Hepatocyte (in vitro differentiated cells): ENCODE measurements around the gene LYRM9. TPM values are rescaled to one million over a fixed set of nuclear protein-coding genes. Genes with fewer than 3 reads are reported as not detected.
"Not testable (repeated sequence)": the region's sequence is repeated elsewhere in the genome, so short reads cannot be mapped to it uniquely, and the experiment has no call there.

Source experiments
- DNase-seq: peaks from one replicate; pipeline ENCODE4 v3.0.0-alpha.2; 2016; ENCODE audit warnings: low spot score
- H2AFZ ChIP-seq: fragments of 200-600 bp; sonication (generic); 2 replicates; pipeline ENCODE4 v1.6.0; 2016; ENCODE audit warnings: antibody characterized with exemption, mild to moderate bottlenecking
- H3K27ac ChIP-seq: fragments of 200-600 bp; sonication (generic); 2 replicates; pipeline ENCODE4 v1.5.1; 2016; ENCODE audit warnings: mild to moderate bottlenecking
- H3K27me3 ChIP-seq: fragments of 200-600 bp; sonication (generic); 2 replicates; pipeline ENCODE4 v1.6.1; 2016
- H3K36me3 ChIP-seq: fragments of 200-600 bp; sonication (generic); replicated peaks from 2 replicates; pipeline ENCODE4 v1.5.1; 2016; ENCODE audit warnings: low read depth; ENCODE audit not compliant: insufficient read depth
- H3K4me1 ChIP-seq: fragments of 200-600 bp; sonication (generic); 2 replicates; pipeline ENCODE4 v1.5.1; 2016; ENCODE audit warnings: mild to moderate bottlenecking, moderate library complexity; ENCODE audit not compliant: insufficient read depth
- H3K4me2 ChIP-seq: fragments of 200-600 bp; sonication (generic); 2 replicates; pipeline ENCODE4 v1.6.0; 2016
- H3K4me3 ChIP-seq: fragments of 200-600 bp; sonication (generic); 2 replicates; pipeline ENCODE4 v1.5.1; 2016; ENCODE audit warnings: mild to moderate bottlenecking
- H3K79me2 ChIP-seq: fragments of 200-600 bp; sonication (generic); 2 replicates; pipeline ENCODE4 v1.6.0; 2017; ENCODE audit warnings: mild to moderate bottlenecking
- H3K9me2 ChIP-seq: fragments of 200-600 bp; sonication (generic); replicated peaks from 2 replicates; pipeline ENCODE4 v1.6.0; 2017; ENCODE audit warnings: mild to moderate bottlenecking; ENCODE audit not compliant: insufficient read depth
- H3K9me3 ChIP-seq: fragments of 200-600 bp; sonication (generic); 2 replicates; pipeline ENCODE4 v1.5.1; 2016; ENCODE audit warnings: low read depth, mild to moderate bottlenecking
- H4K20me1 ChIP-seq: fragments of 200-600 bp; sonication (generic); 2 replicates; pipeline ENCODE4 v1.6.0; 2016; ENCODE audit warnings: mild to moderate bottlenecking; ENCODE audit not compliant: insufficient read depth, poor library complexity, severe bottlenecking
- EZH2 ChIP-seq: fragments of 200-600 bp; sonication (generic); IDR thresholded peaks from 2 replicates; pipeline ENCODE4 v1.6.1; 2016; ENCODE audit warnings: antibody characterized with exemption, mild to moderate bottlenecking, borderline replicate concordance
- EZH2phosphoT487 ChIP-seq: fragments of 200-600 bp; sonication (generic); IDR thresholded peaks from one replicate; pipeline ENCODE4 v1.6.1; 2018; ENCODE audit warnings: antibody characterized with exemption, mild to moderate bottlenecking, low read depth, moderate library complexity; ENCODE audit not compliant: unreplicated experiment, severe bottlenecking
- WGBS: methylation state at CpG from one replicate; pipeline ENCODE4 v1.1.6; 2016; ENCODE audit warnings: low lambda C conversion rate; ENCODE audit errors: missing lambda C conversion rate; 5-methylcytosine and 5-hydroxymethylcytosine counted together
- polyA plus RNA-seq: library from polyadenylated mRNA; unstranded; fragments of >200 nt; fragmentation: Nextera tagmentation; extraction: Ambion mirVana; gene quantifications from 2 replicates; pipeline ENCODE4 v1.2.1, GENCODE V29; 2016
- total RNA-seq: library from RNA; depleted of rRNA; stranded (reverse); fragments of >200 nt; gene quantifications from 2 replicates; pipeline ENCODE4 v1.2.3, GENCODE V29; 2014
- TF ChIP-seq, protein P1 (sequence below): fragments of 200-600 bp; sonication (generic); IDR thresholded peaks from 2 replicates; pipeline ENCODE4 v1.5.1; 2016; ENCODE audit warnings: antibody characterized with exemption, mild to moderate bottlenecking; ENCODE audit not compliant: poor library complexity

The LYRM9 gene
- total and polyA plus RNA-seq, 2 experiments from 2014 or later, result 10.5 to 12.2 TPM

- not testable (repeated sequence) for H3K9me3 ChIP-seq, H4K20me1 ChIP-seq, H3K4me2 ChIP-seq, H3K79me2 ChIP-seq, H3K36me3 ChIP-seq, H3K9me2 ChIP-seq, H3K27me3 ChIP-seq, H3K4me3 ChIP-seq, DNase-seq, H3K27ac ChIP-seq, H3K4me1 ChIP-seq, H2AFZ ChIP-seq
- WGBS, result 68% methylated on average over 2 of the region's 3 CpGs
Observed at GRCh38 chr17:27838607-27839006, 54.6 kb downstream of the LYRM9 start.

- H3K27me3 ChIP-seq, DNase-seq, H3K9me2 ChIP-seq, H3K9me3 ChIP-seq, H3K4me3 ChIP-seq, H4K20me1 ChIP-seq, H2AFZ ChIP-seq, H3K36me3 ChIP-seq, H3K27ac ChIP-seq, H3K79me2 ChIP-seq, H3K4me1 ChIP-seq, H3K4me2 ChIP-seq: not testable (repeated sequence)
- 97% methylated on average over 1 of the region's 1 CpG for WGBS
Observed at GRCh38 chr17:27837769-27838168, 55.4 kb downstream of the LYRM9 start.

- H3K27me3 ChIP-seq, result no peaks in the 10 kb centered on the region
Observed at GRCh38 chr17:27836651-27837050, 56.5 kb downstream of the LYRM9 start.

DNA sequence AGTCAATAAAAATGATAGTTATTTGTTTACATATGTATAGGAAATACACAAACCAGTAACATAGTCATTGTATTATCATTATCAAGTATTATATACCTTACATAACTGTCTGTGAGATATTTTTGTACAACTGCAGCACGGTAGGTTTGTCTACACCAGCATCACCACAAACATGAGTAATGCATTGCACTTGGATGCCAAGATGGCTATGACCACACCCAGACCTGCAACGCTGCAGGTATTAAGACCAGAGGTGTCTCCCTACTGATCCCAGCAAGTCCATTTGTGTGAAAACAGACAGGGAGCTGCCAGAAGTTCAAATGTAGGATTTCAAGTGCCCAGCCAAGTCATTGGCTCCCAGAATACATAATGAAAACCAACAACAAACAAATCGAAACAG, 58.6 kb downstream of the LYRM9 start:
- no peaks in the 10 kb centered on the region for H3K79me2 ChIP-seq
- no peaks in the 10 kb centered on the region for H3K36me3 ChIP-seq
- H3K4me2 ChIP-seq, result no peak overlapping the region
- 91% methylated on average over 3 of the region's 3 CpGs for WGBS
- H3K9me3 ChIP-seq, result no peaks in the 10 kb centered on the region
- no peaks in the 10 kb centered on the region for H3K4me1 ChIP-seq
- no peak for DNase-seq
- no peak overlapping the region for H2AFZ ChIP-seq
- H3K27me3 ChIP-seq, result no peaks in the 10 kb centered on the region
- TF ChIP-seq EZH2phosphoT487 (no peak), EZH2 (no peak)
- TF ChIP-seq, protein P1, sequence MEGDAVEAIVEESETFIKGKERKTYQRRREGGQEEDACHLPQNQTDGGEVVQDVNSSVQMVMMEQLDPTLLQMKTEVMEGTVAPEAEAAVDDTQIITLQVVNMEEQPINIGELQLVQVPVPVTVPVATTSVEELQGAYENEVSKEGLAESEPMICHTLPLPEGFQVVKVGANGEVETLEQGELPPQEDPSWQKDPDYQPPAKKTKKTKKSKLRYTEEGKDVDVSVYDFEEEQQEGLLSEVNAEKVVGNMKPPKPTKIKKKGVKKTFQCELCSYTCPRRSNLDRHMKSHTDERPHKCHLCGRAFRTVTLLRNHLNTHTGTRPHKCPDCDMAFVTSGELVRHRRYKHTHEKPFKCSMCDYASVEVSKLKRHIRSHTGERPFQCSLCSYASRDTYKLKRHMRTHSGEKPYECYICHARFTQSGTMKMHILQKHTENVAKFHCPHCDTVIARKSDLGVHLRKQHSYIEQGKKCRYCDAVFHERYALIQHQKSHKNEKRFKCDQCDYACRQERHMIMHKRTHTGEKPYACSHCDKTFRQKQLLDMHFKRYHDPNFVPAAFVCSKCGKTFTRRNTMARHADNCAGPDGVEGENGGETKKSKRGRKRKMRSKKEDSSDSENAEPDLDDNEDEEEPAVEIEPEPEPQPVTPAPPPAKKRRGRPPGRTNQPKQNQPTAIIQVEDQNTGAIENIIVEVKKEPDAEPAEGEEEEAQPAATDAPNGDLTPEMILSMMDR, result no peak
- no peak overlapping the region for H3K4me3 ChIP-seq
- no peaks in the 10 kb centered on the region for H3K9me2 ChIP-seq
- H3K27ac ChIP-seq, result no peak overlapping the region
- no peaks in the 10 kb centered on the region for H4K20me1 ChIP-seq

More at GRCh38 chr17:27836651-27837050, 56.5 kb downstream of the LYRM9 start:
- no peak for DNase-seq
- H3K4me1 ChIP-seq, result no peaks in the 10 kb centered on the region
- no peak overlapping the region for H3K4me3 ChIP-seq
- H4K20me1 ChIP-seq, result no peaks in the 10 kb centered on the region
- H3K27ac ChIP-seq, result no peak overlapping the region
- no peaks in the 10 kb centered on the region for H3K79me2 ChIP-seq
- no peaks in the 10 kb centered on the region for H3K36me3 ChIP-seq
- TF ChIP-seq EZH2, result no peak
- TF ChIP-seq, protein P1, result no peak
- TF ChIP-seq EZH2phosphoT487, result no peak
- no peaks in the 10 kb centered on the region for H3K9me2 ChIP-seq
- H3K9me3 ChIP-seq, result no peaks in the 10 kb centered on the region
- H2AFZ ChIP-seq, result no peak overlapping the region
- no peak overlapping the region for H3K4me2 ChIP-seq

DNA sequence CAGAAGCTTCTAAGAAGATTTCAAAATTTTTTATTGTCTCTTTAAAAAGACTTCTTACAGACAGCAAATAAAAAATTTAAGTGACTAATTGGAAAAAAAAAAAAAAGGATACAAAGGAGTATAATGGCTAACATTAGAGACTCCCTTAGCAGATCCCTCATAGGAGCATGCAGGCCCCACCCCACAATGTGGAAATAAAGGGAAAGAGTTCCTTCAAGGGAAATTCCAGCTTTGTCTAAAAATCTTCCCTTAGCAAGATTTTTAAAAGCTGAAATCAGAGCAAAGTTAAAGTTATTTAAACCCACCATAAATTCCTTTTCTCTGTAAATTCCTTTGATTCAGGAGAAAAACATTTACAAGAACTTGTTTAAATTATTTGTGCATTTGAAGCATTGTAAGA, 60.3 kb downstream of the LYRM9 start:
- H3K4me3 ChIP-seq, result no peak overlapping the region
- no peaks in the 10 kb centered on the region for H4K20me1 ChIP-seq
- TF ChIP-seq, protein P1, result no peak
- TF ChIP-seq EZH2phosphoT487 (no peak), EZH2 (no peak)
- no peaks in the 10 kb centered on the region for H3K79me2 ChIP-seq
- H3K9me3 ChIP-seq, result no peaks in the 10 kb centered on the region
- H3K36me3 ChIP-seq, result no peaks in the 10 kb centered on the region
- no peaks in the 10 kb centered on the region for H3K9me2 ChIP-seq
- DNase-seq, result no peak
- no peak overlapping the region for H3K4me2 ChIP-seq
- H2AFZ ChIP-seq, result no peak overlapping the region
- H3K27me3 ChIP-seq, result no peaks in the 10 kb centered on the region
- no peaks in the 10 kb centered on the region for H3K4me1 ChIP-seq
- no peak overlapping the region for H3K27ac ChIP-seq

- H3K27ac ChIP-seq, result not testable (repeated sequence)
- WGBS, result 44% methylated on average over 1 of the region's 1 CpG
Observed at GRCh38 chr17:27829888-27830287, 63.3 kb downstream of the LYRM9 start.

More at GRCh38 chr17:27829888-27830287, 63.3 kb downstream of the LYRM9 start:
- not testable (repeated sequence) for H2AFZ ChIP-seq, DNase-seq, H3K4me3 ChIP-seq, H3K4me1 ChIP-seq, H3K9me2 ChIP-seq, H3K79me2 ChIP-seq, H3K27me3 ChIP-seq, H3K9me3 ChIP-seq, H3K36me3 ChIP-seq, H4K20me1 ChIP-seq, H3K4me2 ChIP-seq
